ENCODE measurements around the gene NEUROG2. TPM values are rescaled to one million over a fixed set of nuclear protein-coding genes. Genes with fewer than 3 reads are reported as not detected.

Gene NEUROG2
- total and polyA plus RNA-seq, 2 of the 8 experiments (the other 6 are each of a cell fraction or from before 2014, with no cell fraction given): 0.03 TPM; not detected in 1

DNA sequence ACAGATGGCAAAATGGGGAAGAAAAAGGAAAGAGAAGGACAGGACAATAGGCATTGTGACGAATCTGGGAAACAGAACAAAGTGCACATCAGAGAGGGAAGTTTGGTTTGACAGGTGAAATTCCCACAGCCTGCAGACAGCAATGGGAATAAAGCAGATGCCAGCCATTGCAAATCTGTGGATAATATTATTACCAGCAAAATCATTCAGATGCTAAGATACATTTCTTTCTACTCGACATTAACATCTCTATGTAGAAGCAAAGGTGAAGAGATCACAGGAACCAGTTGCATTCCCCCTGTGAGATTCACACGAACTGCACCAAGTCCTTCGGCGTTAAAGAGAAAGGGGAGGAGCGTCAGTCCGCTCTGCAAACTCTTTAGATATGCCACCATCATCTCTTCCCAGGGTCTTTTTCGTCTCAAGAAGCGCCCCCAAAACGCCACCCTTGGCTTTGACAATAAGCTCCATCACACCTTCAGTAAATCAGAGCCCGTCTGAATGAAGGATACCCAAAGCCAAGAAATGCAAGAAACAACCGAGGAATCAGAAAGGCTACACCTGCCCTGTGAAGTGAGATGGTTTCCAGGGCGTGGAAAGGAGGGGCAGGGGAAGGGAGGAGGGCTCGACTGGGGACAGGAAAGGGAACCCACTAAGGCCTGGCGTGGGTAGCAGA is 1.9 kb downstream of the NEUROG2 start (continued):
- TF ChIP-seq, protein P1, sequence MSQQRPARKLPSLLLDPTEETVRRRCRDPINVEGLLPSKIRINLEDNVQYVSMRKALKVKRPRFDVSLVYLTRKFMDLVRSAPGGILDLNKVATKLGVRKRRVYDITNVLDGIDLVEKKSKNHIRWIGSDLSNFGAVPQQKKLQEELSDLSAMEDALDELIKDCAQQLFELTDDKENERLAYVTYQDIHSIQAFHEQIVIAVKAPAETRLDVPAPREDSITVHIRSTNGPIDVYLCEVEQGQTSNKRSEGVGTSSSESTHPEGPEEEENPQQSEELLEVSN (IDR thresholded peaks at IDR 0.05): no peak
- TF ChIP-seq POLR2AphosphoS5 (IDR thresholded peaks at IDR 0.05; ENCODE audit: low read depth, low read length) (no peak), SAP30 (IDR thresholded peaks at IDR 0.05; ENCODE audit: insufficient read depth, insufficient replicate concordance, low read length) (no peak), KDM1A (IDR thresholded peaks at IDR 0.05; ENCODE audit: borderline replicate concordance, low read length) (no peak), PHF8 (conservative IDR thresholded peaks at IDR 0.05; ENCODE audit: low read depth, low read length) (no peak), CBX5 (IDR thresholded peaks at IDR 0.05; ENCODE audit: low read depth, low read length) (no peak), SP1 (IDR thresholded peaks at IDR 0.05; ENCODE audit: low read depth, low read length) (no peak), CTBP2 (IDR thresholded peaks at IDR 0.05; ENCODE audit: borderline replicate concordance, insufficient read depth, insufficient read length, low read length) (no peak), EZH2 (IDR thresholded peaks at IDR 0.05; ENCODE audit: low read depth, low read length, severe bottlenecking) (peak; percentile 53), SP2 (IDR thresholded peaks at IDR 0.05; ENCODE audit: low read length) (no peak), TEAD4 (IDR thresholded peaks at IDR 0.05; ENCODE audit: low read depth, low read length) (no peak)

Measured in H1 (cell line).